H9 (cell line): Measurements from ENCODE around the gene CELSR2. TPM values are rescaled to one million over a fixed set of nuclear protein-coding genes. Genes with fewer than 3 reads are reported as not detected.

Experiments
- DNase-seq: peaks from one replicate; pipeline ENCODE4 v3.0.0-alpha.2; 2017
- H2AFZ ChIP-seq: one replicate; pipeline ENCODE4 v1.6.1; 2013; ENCODE audit warnings: mild to moderate bottlenecking, low read length, control low read depth, moderate library complexity
- H2AK5ac ChIP-seq: 2 replicates; pipeline ENCODE4 v1.6.1; 2013; ENCODE audit warnings: low read length, control low read depth, mixed read lengths; ENCODE audit not compliant: insufficient read length
- H2BK120ac ChIP-seq: one replicate; pipeline ENCODE4 v1.6.1; 2013; ENCODE audit warnings: low read depth, mild to moderate bottlenecking, low read length, control low read depth, inconsistent platforms; ENCODE audit not compliant: poor library complexity, severe bottlenecking
- H2BK12ac ChIP-seq: 2 replicates; pipeline ENCODE4 v1.6.1; 2013; ENCODE audit warnings: low read length, control low read depth, mixed read lengths, low read depth; ENCODE audit not compliant: insufficient read length
- H2BK15ac ChIP-seq: 2 replicates; pipeline ENCODE4 v1.6.1; 2013; ENCODE audit warnings: low read depth, low read length, control low read depth
- H2BK20ac ChIP-seq: one replicate; pipeline ENCODE4 v1.6.1; 2013; ENCODE audit warnings: low read depth, mild to moderate bottlenecking, low read length, control low read depth, inconsistent platforms; ENCODE audit not compliant: poor library complexity, severe bottlenecking
- H2BK5ac ChIP-seq: 2 replicates; pipeline ENCODE4 v1.6.1; 2013; ENCODE audit warnings: low read length, control low read depth, mixed read lengths; ENCODE audit not compliant: insufficient read length
- H3K14ac ChIP-seq: 2 replicates; pipeline ENCODE4 v1.6.1; 2013; ENCODE audit warnings: low read length, control low read depth; ENCODE audit not compliant: insufficient read depth
- H3K18ac ChIP-seq: 2 replicates; pipeline ENCODE4 v1.6.1; 2013; ENCODE audit warnings: low read depth, mild to moderate bottlenecking, mixed read lengths, low read length, control low read depth; ENCODE audit not compliant: insufficient read length
- H3K23ac ChIP-seq: 2 replicates; pipeline ENCODE4 v1.6.1; 2013; ENCODE audit warnings: low read length, control low read depth, mixed read lengths, low read depth; ENCODE audit not compliant: insufficient read length
- H3K23me2 ChIP-seq: 2 replicates; pipeline ENCODE4 v1.6.1; 2013; ENCODE audit warnings: low read depth, mild to moderate bottlenecking, mixed read lengths, low read length, control low read depth; ENCODE audit not compliant: insufficient read length, poor library complexity, severe bottlenecking
- H3K27ac ChIP-seq: 2 replicates; pipeline ENCODE4 v1.5.1; 2013; ENCODE audit warnings: low read length, control low read depth, mixed read lengths, low read depth; ENCODE audit not compliant: insufficient read length
- H3K27me3 ChIP-seq: 2 replicates; pipeline ENCODE4 v1.6.1; 2013; ENCODE audit warnings: low read length, control low read depth, inconsistent platforms; ENCODE audit not compliant: insufficient read depth
- H3K4ac ChIP-seq: 2 replicates; pipeline ENCODE4 v1.6.1; 2013; ENCODE audit warnings: low read depth, mild to moderate bottlenecking, control low read depth, inconsistent platforms, low read length, moderate library complexity
- H3K4me1 ChIP-seq: 2 replicates; pipeline ENCODE4 v1.6.1; 2013; ENCODE audit warnings: low read length, control low read depth, inconsistent platforms; ENCODE audit not compliant: insufficient read depth
- H3K4me2 ChIP-seq: 2 replicates; pipeline ENCODE4 v1.6.1; 2013; ENCODE audit warnings: low read length, control low read depth, mixed read lengths; ENCODE audit not compliant: insufficient read length, insufficient read depth
- H3K56ac ChIP-seq: 2 replicates; pipeline ENCODE4 v1.6.1; 2013; ENCODE audit warnings: low read depth, mild to moderate bottlenecking, mixed read lengths, low read length, control low read depth; ENCODE audit not compliant: insufficient read length
- H3K79me1 ChIP-seq: 2 replicates; pipeline ENCODE4 v1.6.1; 2013; ENCODE audit warnings: low read depth, mild to moderate bottlenecking, moderate library complexity, low read length, control low read depth, inconsistent platforms; ENCODE audit not compliant: insufficient read depth, poor library complexity, severe bottlenecking
- H3K79me2 ChIP-seq: 2 replicates; pipeline ENCODE4 v1.6.1; 2013; ENCODE audit warnings: low read length, control low read depth, inconsistent platforms; ENCODE audit not compliant: insufficient read depth
- H3K9ac ChIP-seq: 2 replicates; pipeline ENCODE4 v1.6.1; 2013; ENCODE audit warnings: low read length, control low read depth, mixed read lengths; ENCODE audit not compliant: insufficient read length; ENCODE audit errors: extremely low read depth
- H3K9me3 ChIP-seq: one replicate; pipeline ENCODE4 v1.6.1; 2013; ENCODE audit warnings: low read depth, low read length, inconsistent platforms; ENCODE audit not compliant: control insufficient read depth
- H3T11ph ChIP-seq: one replicate; pipeline ENCODE4 v1.6.1; 2013; ENCODE audit warnings: mild to moderate bottlenecking, low read length, control low read depth, inconsistent platforms
- H4K20me1 ChIP-seq: one replicate; pipeline ENCODE4 v1.6.1; 2013; ENCODE audit not compliant: control insufficient read depth, insufficient read length, insufficient read depth
- H4K5ac ChIP-seq: 2 replicates; pipeline ENCODE4 v1.6.1; 2013; ENCODE audit warnings: low read depth, mild to moderate bottlenecking, mixed read lengths, low read length, control low read depth; ENCODE audit not compliant: insufficient read length
- H4K8ac ChIP-seq: replicated peaks from 2 replicates; pipeline ENCODE4 v1.6.1; 2013; ENCODE audit warnings: low read length, control low read depth, mixed read lengths, low read depth; ENCODE audit not compliant: insufficient read length
- H4K91ac ChIP-seq: 2 replicates; pipeline ENCODE4 v1.6.1; 2013; ENCODE audit warnings: low read depth, mild to moderate bottlenecking, moderate library complexity, mixed read lengths, low read length, control low read depth; ENCODE audit not compliant: insufficient read length
- H3K27ac Mint-ChIP-seq, 3 experiments: 2 replicates in 2 of 3; 3 replicates in 1 of 3; pipeline ENCODE4 v1.8.0; 2020 to 2021; ENCODE audit warnings: mixed read lengths in 3 of 3, mild to moderate bottlenecking in 1 of 3, moderate library complexity in 1 of 3
- H3K27me3 Mint-ChIP-seq: 2 replicates; pipeline ENCODE4 v1.8.0; 2021; ENCODE audit warnings: low read depth, mild to moderate bottlenecking, moderate library complexity, mixed read lengths
- H3K36me3 Mint-ChIP-seq, 3 experiments: 2 replicates in 2 of 3; 3 replicates in 1 of 3; pipeline ENCODE4 v1.8.0; 2020 to 2021; ENCODE audit warnings: low read depth in 3 of 3, mixed read lengths in 3 of 3; ENCODE audit not compliant: insufficient read depth in 1 of 3
- H3K4me1 Mint-ChIP-seq, 2 experiments: 2 replicates each; pipeline ENCODE4 v1.8.0; 2020; ENCODE audit warnings: mixed read lengths in 2 of 2
- H3K4me3 Mint-ChIP-seq, 2 experiments: 2 replicates in 1 of 2; 3 replicates in 1 of 2; pipeline ENCODE4 v1.8.0; 2020 to 2021; ENCODE audit warnings: mild to moderate bottlenecking in 2 of 2, mixed read lengths in 2 of 2, moderate library complexity in 1 of 2
- H3K9me3 Mint-ChIP-seq, 2 experiments: 2 replicates in 1 of 2; 3 replicates in 1 of 2; pipeline ENCODE4 v1.8.0; 2020; ENCODE audit warnings: mild to moderate bottlenecking in 2 of 2, mixed read lengths in 2 of 2, moderate library complexity in 1 of 2
- CTCF ChIP-seq: fragments of 200-600 bp; sonication (generic); conservative IDR thresholded peaks from 3 replicates; pipeline ENCODE4 v1.8.0; 2021; ENCODE audit warnings: antibody characterized with exemption, mild to moderate bottlenecking
- WGBS: extraction: QIAGEN DNeasy Blood & Tissue Kit; methylation state at CpG from one replicate; pipeline ENCODE4 v1.1.7; 2013; ENCODE audit warnings: missing lambda C conversion rate, low lambda C conversion rate, mixed read lengths; ENCODE audit not compliant: insufficient read length; ENCODE audit errors: extremely low coverage; 5-methylcytosine and 5-hydroxymethylcytosine counted together
- total RNA-seq: library from RNA; stranded (reverse); gene quantifications from 2 replicates; pipeline ENCODE4 v1.2.1, GENCODE V29; 2021

CELSR2 gene
- total RNA-seq, 1 experiment from 2014 or later, result 29.2 TPM

- WGBS, result no CpG with 5 or more reads among the region's 6 CpGs
- Histone ChIP-seq H3K4ac (no peak overlapping the region), H3K27me3 (no peaks in the 10 kb centered on the region), H3K9ac (no peak overlapping the region), H3K23me2 (no peaks in the 10 kb centered on the region), H4K8ac (no peak overlapping the region), H3K23ac (no peak overlapping the region), H2BK5ac (no peak overlapping the region), H3K9me3 (no peaks in the 10 kb centered on the region), H3K79me1 (no peaks in the 10 kb centered on the region), H4K20me1 (no peaks in the 10 kb centered on the region), H3K27ac (no peak overlapping the region), H2BK12ac (no peak overlapping the region), H3K14ac (no peak overlapping the region), H2BK120ac (no peak overlapping the region), H3K4me2 (no peak overlapping the region), H3T11ph (no peak overlapping the region), H3K4me1 (no peaks in the 10 kb centered on the region), H2BK20ac (no peak overlapping the region), H2BK15ac (no peak overlapping the region), H2AFZ (no peak overlapping the region), H4K5ac (no peak overlapping the region), H3K18ac (no peak overlapping the region), H4K91ac (no peak overlapping the region), H3K56ac (no peak overlapping the region), H2AK5ac (no peak overlapping the region), H3K79me2 (no peaks in the 10 kb centered on the region)
- Mint-ChIP-seq H3K36me3 (peaks cover 14 to 77% (median 50%) of the 10 kb centered on the region in 3 experiments; a peak in 6 of 7 replicates), H3K27ac (peak overlapping the region in 2 of 3 experiments; percentile 23 to 69; a peak in 2 of 7 replicates), H3K9me3 (no peaks in the 10 kb centered on the region), H3K27me3 (no peaks in the 10 kb centered on the region), H3K4me3 (no peak overlapping the region), H3K4me1 (peaks cover 5% of the 10 kb centered on the region in 2 experiments)
- no peak for TF ChIP-seq CTCF
- no peak for DNase-seq
These were observed 73.6 kb downstream of the CELSR2 start for GRCh38 chr1:109322974-109323373.

Other genes starting within 250 kb of the CELSR2 start
- 4.1 and 6.6 TPM in 2 replicates for gene WDR47, start 207.4 kb upstream of the CELSR2 start, total RNA-seq
- 47.8 and 50.9 TPM in 2 replicates for gene TAF13, start 173.5 kb upstream of the CELSR2 start, total RNA-seq
- 13.9 and 15.7 TPM in 2 replicates for gene TMEM167B, start 158.8 kb upstream of the CELSR2 start, total RNA-seq
- gene ELAPOR1, start 135.4 kb upstream of the CELSR2 start, total RNA-seq, result 0.55 and 1.1 TPM in 2 replicates
- 139 and 144 TPM in 2 replicates for gene SARS1, start 35.6 kb upstream of the CELSR2 start, total RNA-seq
- gene PSRC1, start 33.6 kb downstream of the CELSR2 start, total RNA-seq, result 60.3 and 63.0 TPM in 2 replicates
- gene MYBPHL, start 57.5 kb downstream of the CELSR2 start, total RNA-seq, result 0.59 and 1.1 TPM in 2 replicates
- gene SORT1, start 148.4 kb downstream of the CELSR2 start, total RNA-seq, result 41.5 and 47.9 TPM in 2 replicates
- gene PSMA5, start 176.9 kb downstream of the CELSR2 start, total RNA-seq, result 133 and 136 TPM in 2 replicates
- gene SYPL2, start 217.0 kb downstream of the CELSR2 start, total RNA-seq, result 2.5 and 2.6 TPM in 2 replicates
- 17.3 TPM in 2 replicates for gene ATXN7L2, start 234.4 kb downstream of the CELSR2 start, total RNA-seq
- gene CYB561D1, start 244.6 kb downstream of the CELSR2 start, total RNA-seq, result 6.5 and 6.7 TPM in 2 replicates